Mucosa of descending colon (tissue), 3 donors: ENCODE measurements around the gene C5AR1. TPM values are rescaled to one million over a fixed set of nuclear protein-coding genes. Genes with fewer than 3 reads are reported as not detected.
A peak's percentile ranks its signal among the peaks of the same experiment; 100 is the strongest.

Experiments used
- ATAC-seq: fragments of 200-7000 bp; cut with Tn5 transposase; one replicate; pipeline ENCODE4 v1.9.1; 2020; ENCODE audit warnings: mild to moderate bottlenecking, moderate library complexity
- DNase-seq, 3 donors: peaks; one replicate each; pipeline ENCODE4 v3.0.0-alpha.2; 2020
- H3K36me3 ChIP-seq: fragments of 200-600 bp; one replicate; pipeline ENCODE4 v1.8.0; 2021; ENCODE audit warnings: low read depth, mild to moderate bottlenecking
- H3K4me1 ChIP-seq: fragments of 200-600 bp; one replicate; pipeline ENCODE4 v1.8.0; 2021; ENCODE audit warnings: low read depth, mild to moderate bottlenecking
- H3K4me3 ChIP-seq: fragments of 200-600 bp; one replicate; pipeline ENCODE4 v1.8.0; 2021; ENCODE audit warnings: mild to moderate bottlenecking
- H3K9me3 ChIP-seq: fragments of 200-600 bp; one replicate; pipeline ENCODE4 v1.8.0; 2021; ENCODE audit warnings: mild to moderate bottlenecking
- CTCF ChIP-seq: fragments of 200-600 bp; IDR thresholded peaks from one replicate; pipeline ENCODE4 v1.8.0; 2022; ENCODE audit warnings: antibody characterized with exemption, mild to moderate bottlenecking
- intact Hi-C, 2 donors: fragments of 100-400 bp; cut with DNase I in 1 of 2; cut with micrococcal nuclease in 1 of 2; formaldehyde crosslinking; loops; one replicate each; pipeline versions ENCODE4 v1.11.0 to v1.11.1; 2022; cut with DNase I, micrococcal nuclease
- total RNA-seq, 3 donors: library from RNA; stranded (reverse); fragmentation: NEBNext Ultra II Directional in 2 of 3; extraction: Animal tissue kit (Norgen Biotek cat#: 25700) in 2 of 3; gene quantifications; one replicate each; pipeline versions ENCODE4 v1.2.1 to v1.2.4, GENCODE V29; 2021 to 2023
- donor health status: DM: no; HTN: no; CAD: no; lungs with moderate emphysema.
- donor health status: DM: no; HTN: no; CAD: no.
- donor health status: DM: no; HTN: yes; CAD: no.

Gene C5AR1
- total RNA-seq, 3 donors from 2014 or later, result 5.1 to 13.5 (median 7.9) TPM

GRCh38 chr19:47303966-47304365, 5.7 kb upstream of the C5AR1 start:
- no peak for TF ChIP-seq CTCF
- H3K4me3 ChIP-seq, result no peak overlapping the region
- no peaks in the 10 kb centered on the region for H3K9me3 ChIP-seq
- ATAC-seq, result no peak
- H3K36me3 ChIP-seq, result no peaks in the 10 kb centered on the region
- no peak for DNase-seq
- no peaks in the 10 kb centered on the region for H3K4me1 ChIP-seq
- intact Hi-C loops, result no loop called here

GRCh38 chr19:47305309-47305751, 4.3 kb upstream of the C5AR1 start:
- Histone ChIP-seq H3K4me3 (no peak overlapping the region), H3K9me3 (no peaks in the 10 kb centered on the region), H3K36me3 (no peaks in the 10 kb centered on the region), H3K4me1 (no peaks in the 10 kb centered on the region)
- intact Hi-C loops, result no loop called here
- peak; percentile 91 for ATAC-seq
- peak; percentile 95 for TF ChIP-seq CTCF
- DNase-seq, result peak in 2 of 3 donors; percentile 72 to 75

- TF ChIP-seq CTCF, result no peak
- Histone ChIP-seq H3K9me3 (no peaks in the 10 kb centered on the region), H3K36me3 (no peaks in the 10 kb centered on the region), H3K4me1 (no peaks in the 10 kb centered on the region), H3K4me3 (no peak overlapping the region)
- no peak for ATAC-seq
- intact Hi-C loops, result no loop called here
- no peak for DNase-seq
Measured at GRCh38 chr19:47306303-47306702, 3.4 kb upstream of the C5AR1 start.

- no peak for DNase-seq
- no peaks in the 10 kb centered on the region for H3K36me3 ChIP-seq
- intact Hi-C loops, result no loop called here
- no peak for TF ChIP-seq CTCF
- no peak for ATAC-seq
- no peak overlapping the region for H3K4me3 ChIP-seq
- no peaks in the 10 kb centered on the region for H3K4me1 ChIP-seq
- H3K9me3 ChIP-seq, result no peaks in the 10 kb centered on the region
Measured at GRCh38 chr19:47309038-47309437, 623 bp upstream of the C5AR1 start.

- Histone ChIP-seq H3K4me1 (no peaks in the 10 kb centered on the region), H3K9me3 (no peaks in the 10 kb centered on the region), H3K36me3 (no peaks in the 10 kb centered on the region), H3K4me3 (no peak overlapping the region)
- intact Hi-C loops, result no loop called here
- TF ChIP-seq CTCF, result no peak
- ATAC-seq (no peak), DNase-seq (no peak)
Measured at GRCh38 chr19:47310323-47310722, 662 bp downstream of the C5AR1 start.

GRCh38 chr19:47310819-47311218, 1.2 kb downstream of the C5AR1 start:
- ATAC-seq (peak; percentile 15), DNase-seq (no peak)
- Histone ChIP-seq H3K4me3 (no peak overlapping the region), H3K9me3 (no peaks in the 10 kb centered on the region), H3K4me1 (no peaks in the 10 kb centered on the region), H3K36me3 (no peaks in the 10 kb centered on the region)
- no peak for TF ChIP-seq CTCF
- intact Hi-C loops, result no loop called here
